GM19324 (cell line): ENCODE measurements around the gene FRRS1.
A peak's percentile ranks its signal among the peaks of the same experiment; 100 is the strongest.
"Not testable (repeated sequence)": the region's sequence is repeated elsewhere in the genome, so short reads cannot be mapped to it uniquely, and the experiment has no call there.

Experiments used
- ATAC-seq: cut with Tn5 transposase; IDR thresholded peaks from one replicate; pipeline ENCODE4 v1.9.1; 2021; ENCODE audit warnings: mild to moderate bottlenecking, moderate library complexity; ENCODE audit not compliant: unreplicated experiment, low FRiP score

FRRS1 gene

GRCh38 chr1:99766378-99766800, at the start of gene FRRS1:
TSS of gene FRRS1 (minus strand) at chr1:99766635. CDS start at chr1:99748768, 17,867 bp downstream.
- ATAC-seq = peak; percentile 96

GRCh38 chr1:99814373-99814900, 48.0 kb upstream of the FRRS1 start:
- ATAC-seq = no peak

GRCh38 chr1:99811747-99812146, 45.3 kb upstream of the FRRS1 start:
- ATAC-seq = no peak

- no peak for ATAC-seq
Measured at GRCh38 chr1:99811075-99811474, 44.6 kb upstream of the FRRS1 start.

- peak; percentile 65 for ATAC-seq
Measured at GRCh38 chr1:99808391-99809115, 42.1 kb upstream of the FRRS1 start.

GRCh38 chr1:99806882-99807281, 40.4 kb upstream of the FRRS1 start:
- no peak for ATAC-seq

- ATAC-seq = no peak
Measured at GRCh38 chr1:99801584-99801983, 35.1 kb upstream of the FRRS1 start.

- not testable (repeated sequence) for ATAC-seq
Measured at GRCh38 chr1:99793861-99794260, 27.4 kb upstream of the FRRS1 start.

- no peak for ATAC-seq
Measured at GRCh38 chr1:99789715-99790114, 23.3 kb upstream of the FRRS1 start.

- no peak for ATAC-seq
Measured at GRCh38 chr1:99788896-99789295, 22.5 kb upstream of the FRRS1 start.

- no peak for ATAC-seq
Measured at GRCh38 chr1:99786751-99787501, 20.5 kb upstream of the FRRS1 start.

GRCh38 chr1:99784809-99785255, 18.4 kb upstream of the FRRS1 start:
- ATAC-seq = no peak

- ATAC-seq = no peak
Measured at GRCh38 chr1:99784143-99784542, 17.7 kb upstream of the FRRS1 start.

- no peak for ATAC-seq
Measured at GRCh38 chr1:99782920-99783319, 16.5 kb upstream of the FRRS1 start.

- no peak for ATAC-seq
Measured at GRCh38 chr1:99782397-99782796, 16.0 kb upstream of the FRRS1 start.

GRCh38 chr1:99781798-99782197, 15.4 kb upstream of the FRRS1 start:
- no peak for ATAC-seq

GRCh38 chr1:99777752-99778151, 11.3 kb upstream of the FRRS1 start:
- ATAC-seq = no peak

- ATAC-seq = no peak
Measured at GRCh38 chr1:99776120-99776519, 9.7 kb upstream of the FRRS1 start.

GRCh38 chr1:99772809-99773208, 6.4 kb upstream of the FRRS1 start:
- no peak for ATAC-seq

GRCh38 chr1:99771513-99771918, 5.1 kb upstream of the FRRS1 start:
- no peak for ATAC-seq

- ATAC-seq = no peak
Measured at GRCh38 chr1:99768524-99769245, 2.2 kb upstream of the FRRS1 start.
